Measurements from ENCODE around the gene ANK2.
"Not testable (repeated sequence)": the region's sequence is repeated elsewhere in the genome, so short reads cannot be mapped to it uniquely, and the experiment has no call there.

ANK2 gene

GRCh38 chr4:113052379-113052951, 3.0 kb downstream of the ANK2 start:
- no peak for DNase-seq

GRCh38 chr4:113053883-113054282, 4.4 kb downstream of the ANK2 start:
- no peak for DNase-seq

- no peak for DNase-seq
Observed at GRCh38 chr4:113056318-113056717, 6.9 kb downstream of the ANK2 start.

- no peak for DNase-seq
Observed at GRCh38 chr4:113057891-113058290, 8.4 kb downstream of the ANK2 start.

GRCh38 chr4:113059449-113060182, 10.2 kb downstream of the ANK2 start:
- no peak for DNase-seq

- DNase-seq = no peak
Observed at GRCh38 chr4:113060853-113061252, 11.4 kb downstream of the ANK2 start.

- no peak for DNase-seq
Observed at GRCh38 chr4:113064244-113064643, 14.8 kb downstream of the ANK2 start.

- no peak for DNase-seq
Observed at GRCh38 chr4:113065629-113066028, 16.2 kb downstream of the ANK2 start.

- DNase-seq = not testable (repeated sequence)
Observed at GRCh38 chr4:113068771-113069170, 19.3 kb downstream of the ANK2 start.

GRCh38 chr4:113069212-113069892, 19.9 kb downstream of the ANK2 start:
- DNase-seq = no peak

- no peak for DNase-seq
Observed at GRCh38 chr4:113070755-113071154, 21.3 kb downstream of the ANK2 start.

GRCh38 chr4:113071274-113071673, 21.8 kb downstream of the ANK2 start:
- no peak for DNase-seq

- DNase-seq = no peak
Observed at GRCh38 chr4:113071805-113072204, 22.4 kb downstream of the ANK2 start.

- DNase-seq = no peak
Observed at GRCh38 chr4:113073451-113074005, 24.1 kb downstream of the ANK2 start.

GRCh38 chr4:113077575-113077974, 28.1 kb downstream of the ANK2 start:
- DNase-seq = no peak

- DNase-seq = no peak
Observed at GRCh38 chr4:113078066-113078465, 28.6 kb downstream of the ANK2 start.

- no peak for DNase-seq
Observed at GRCh38 chr4:113080050-113080449, 30.6 kb downstream of the ANK2 start.

GRCh38 chr4:113080624-113081023, 31.2 kb downstream of the ANK2 start:
- DNase-seq = no peak

- no peak for DNase-seq
Observed at GRCh38 chr4:113083346-113083745, 33.9 kb downstream of the ANK2 start.

- DNase-seq = no peak
Observed at GRCh38 chr4:113086172-113086695, 36.8 kb downstream of the ANK2 start.

- no peak for DNase-seq
Observed at GRCh38 chr4:113088050-113088449, 38.6 kb downstream of the ANK2 start.

- DNase-seq = no peak
Observed at GRCh38 chr4:113090954-113091353, 41.5 kb downstream of the ANK2 start.

- no peak for DNase-seq
Observed at GRCh38 chr4:113094331-113094730, 44.9 kb downstream of the ANK2 start.

- no peak for DNase-seq
Observed at GRCh38 chr4:113094802-113095201, 45.3 kb downstream of the ANK2 start.
